Kidney (tissue), 14 donors: ENCODE results near the gene SLC29A1. TPM values are rescaled to one million over a fixed set of nuclear protein-coding genes. Genes with fewer than 3 reads are reported as not detected.
A peak's percentile ranks its signal among the peaks of the same experiment; 100 is the strongest.

ENCODE experiments used
- DNase-seq, 5 donors: peaks; one replicate each; pipeline ENCODE4 v3.0.0-alpha.2; 2013 to 2020
- FAIRE-seq: peaks from 2 replicates; lab custom pipeline; 2012; peaks lifted over from hg19 to GRCh38; lab: Jason Lieb, UNC
- H3K27ac ChIP-seq, 2 donors: one replicate each; pipeline ENCODE4 v1.7.0; 2013; ENCODE audit warnings: low read depth in 2 of 2, low read length in 2 of 2, inconsistent platforms in 1 of 2
- H3K27me3 ChIP-seq: one replicate; pipeline ENCODE4 v1.7.1; 2013; ENCODE audit warnings: low read length, inconsistent platforms; ENCODE audit not compliant: control insufficient read depth, insufficient read depth
- H3K36me3 ChIP-seq, 3 donors: one replicate each; pipeline versions ENCODE4 v1.7.0 to v1.7.1; 2013; ENCODE audit warnings: low read length in 3 of 3, control low read depth in 1 of 3, inconsistent platforms in 1 of 3; ENCODE audit not compliant: insufficient read depth in 3 of 3, control insufficient read depth in 2 of 3
- H3K4me1 ChIP-seq, 3 donors: one replicate each; pipeline versions ENCODE4 v1.7.0 to v1.7.1; 2013; ENCODE audit warnings: low read length in 3 of 3, inconsistent platforms in 1 of 3, low read depth in 1 of 3; ENCODE audit not compliant: control insufficient read depth in 2 of 3, insufficient read depth in 2 of 3
- H3K4me3 ChIP-seq, 3 donors: one replicate each; pipeline versions ENCODE4 v1.7.0 to v1.8.1; 2013; ENCODE audit warnings: low read length in 3 of 3, control low read depth in 1 of 3, inconsistent platforms in 1 of 3
- H3K9ac ChIP-seq, 3 donors: one replicate each; pipeline versions ENCODE4 v1.7.0 to v1.7.1; 2013; ENCODE audit warnings: low read length in 3 of 3, control low read depth in 1 of 3, inconsistent platforms in 1 of 3
- H3K9me3 ChIP-seq, 3 donors: one replicate each; pipeline versions ENCODE4 v1.7.0 to v1.7.1; 2013; ENCODE audit warnings: low read length in 3 of 3, control low read depth in 1 of 3, inconsistent platforms in 1 of 3; ENCODE audit not compliant: control insufficient read depth in 2 of 3, insufficient read depth in 1 of 3
- CTCF ChIP-seq: IDR thresholded peaks from 3 replicates; pipeline ENCODE4 v1.5.1; 2012; ENCODE audit warnings: mild to moderate bottlenecking, moderate library complexity, borderline replicate concordance; ENCODE audit not compliant: insufficient read depth; ENCODE audit errors: extremely low read depth
- intact Hi-C: fragments of 100-400 bp; cut with DNase I; formaldehyde crosslinking; loops from one replicate; pipeline ENCODE4 v1.11.1; 2022
- polyA plus RNA-seq: library from polyadenylated mRNA; stranded (reverse); fragments of 350-450 nt; fragmentation: Illumina TruSeq; extraction: RNeasy Lipid Tissue Mini Kit (QIAGEN cat#74804); gene quantifications from one replicate; pipeline ENCODE4 v1.2.3, GENCODE V29; 2014; ENCODE audit warnings: low read depth, low replicate concordance; ENCODE audit not compliant: insufficient read depth
- total RNA-seq: library from RNA; stranded (reverse); fragmentation: NEBNext Ultra II Directional; extraction: Animal tissue kit (Norgen Biotek cat#: 25700); gene quantifications from one replicate; pipeline ENCODE4 v1.2.1, GENCODE V29; 2021
- donor health status: control.
- donor health status: control.
- donor health status: control.
- donor health status: control.
- donor health status: control.
- donor health status: DM: yes; HTN: yes; CAD: no.
- donor health status: Normal renal cell carcinoma (clear cell type).

The SLC29A1 gene
- total and polyA plus RNA-seq, 2 donors from 2014 or later: 50.1 to 74.6 TPM

- Histone ChIP-seq H3K4me1 (peaks cover 0 to 10% (median 0%) of the 10 kb centered on the region in 3 donors), H3K36me3 (peaks cover 2 to 36% (median 30%) of the 10 kb centered on the region in 3 donors), H3K27ac (peak overlapping the region in 1 of 2 donors; percentile 92), H3K4me3 (peak overlapping the region; percentile 60 to 85 (median 68)), H3K9me3 (no peaks in the 10 kb centered on the region), H3K9ac (peak overlapping the region; percentile 43 to 82 (median 70)), H3K27me3 (no peaks in the 10 kb centered on the region)
- FAIRE-seq: no peak
- peak in 1 of 5 donors; percentile 66 for DNase-seq
- intact Hi-C loops: no loop called here
- TF ChIP-seq CTCF: no peak
Measured at GRCh38 chr6:44255871-44256774, 32.7 kb downstream of the SLC29A1 start.

- peaks cover 2 to 30% (median 25%) of the 10 kb centered on the region in 3 donors for H3K36me3 ChIP-seq
- H3K27me3 ChIP-seq: no peaks in the 10 kb centered on the region
- H3K27ac ChIP-seq: peak overlapping the region in 1 of 2 donors; percentile 92
- peaks cover 0 to 10% (median 0%) of the 10 kb centered on the region in 3 donors for H3K4me1 ChIP-seq
- DNase-seq (no peak), FAIRE-seq (no peak)
- peak overlapping the region; percentile 48 to 82 (median 70) for H3K9ac ChIP-seq
- peak overlapping the region; percentile 60 to 85 (median 68) for H3K4me3 ChIP-seq
- no peak for TF ChIP-seq CTCF
- H3K9me3 ChIP-seq: no peaks in the 10 kb centered on the region
- intact Hi-C loops: no loop called here
Measured at GRCh38 chr6:44256775-44257024, 33.3 kb downstream of the SLC29A1 start.

GRCh38 chr6:44257025-44257752 is 33.8 kb downstream of the SLC29A1 start, which contains the start of gene SLC35B2:
Gene SLC35B2 (minus strand): TSS chr6:44257528. CDS start chr6:44257410, 118 bp downstream.
- Histone ChIP-seq H3K9me3 (no peaks in the 10 kb centered on the region), H3K4me1 (peaks cover 0 to 13% (median 0%) of the 10 kb centered on the region in 3 donors), H3K36me3 (peaks cover under 1 to 25% (median 20%) of the 10 kb centered on the region in 3 donors), H3K9ac (peak within 1 kb of the TSS; percentile 69 to 83 (median 70)), H3K27me3 (no peaks in the 10 kb centered on the region), H3K27ac (peak within 1 kb of the TSS; percentile 92 to 93), H3K4me3 (peak within 1 kb of the TSS; percentile 60 to 85 (median 71))
- intact Hi-C loops: no loop called here
- DNase-seq (peak; percentile 85 to 92 (median 91)), FAIRE-seq (no peak)
- peak; percentile 72 for TF ChIP-seq CTCF
